NCI-H128 (cell line): ENCODE results near the gene HSPB7.
"Not testable (repeated sequence)": the region's sequence is repeated elsewhere in the genome, so short reads cannot be mapped to it uniquely, and the experiment has no call there.

Source experiments
- DNase-seq: peaks from one replicate; lab custom pipeline; 2025; ENCODE audit not compliant: unreplicated experiment; lab: John Stamatoyannopoulos, UW

Gene HSPB7

GRCh38 chr1:16023050-16023653 lies 5.3 kb upstream of the HSPB7 start:
- DNase-seq: no peak

GRCh38 chr1:16022393-16022792 lies 4.5 kb upstream of the HSPB7 start:
- no peak for DNase-seq

GRCh38 chr1:16021681-16022080 lies 3.8 kb upstream of the HSPB7 start, which contains the start of gene CLCNKA:
TSS of gene CLCNKA (plus strand) at chr1:16022036. CDS start at chr1:16022620, 584 bp downstream.
- no peak for DNase-seq

GRCh38 chr1:16020878-16021277 lies 3.0 kb upstream of the HSPB7 start:
- DNase-seq: not testable (repeated sequence)

- DNase-seq: no peak
These were observed 2.5 kb upstream of the HSPB7 start for GRCh38 chr1:16020325-16020724.

- no peak for DNase-seq
These were observed 1.9 kb upstream of the HSPB7 start for GRCh38 chr1:16019644-16020277.

GRCh38 chr1:16018749-16019643 lies 1.2 kb upstream of the HSPB7 start:
- DNase-seq: no peak

- DNase-seq: no peak
These were observed 465 bp upstream of the HSPB7 start for GRCh38 chr1:16018308-16018707.

- no peak for DNase-seq
These were observed 775 bp downstream of the HSPB7 start for GRCh38 chr1:16017076-16017460.

GRCh38 chr1:16015960-16016901 lies 1.6 kb downstream of the HSPB7 start:
- no peak for DNase-seq

- DNase-seq: no peak
These were observed 2.4 kb downstream of the HSPB7 start for GRCh38 chr1:16015491-16015890.

- DNase-seq: no peak
These were observed 3.0 kb downstream of the HSPB7 start for GRCh38 chr1:16014509-16015482.

- no peak for DNase-seq
These were observed 4.0 kb downstream of the HSPB7 start for GRCh38 chr1:16013908-16014258.

- no peak for DNase-seq
These were observed 4.5 kb downstream of the HSPB7 start for GRCh38 chr1:16013220-16013907.

- no peak for DNase-seq
These were observed 5.1 kb downstream of the HSPB7 start for GRCh38 chr1:16012590-16013219.

- no peak for DNase-seq
These were observed 5.8 kb downstream of the HSPB7 start for GRCh38 chr1:16011936-16012589.

- no peak for DNase-seq
These were observed 7.0 kb downstream of the HSPB7 start for GRCh38 chr1:16010837-16011236.

- DNase-seq: no peak
These were observed 8.2 kb downstream of the HSPB7 start for GRCh38 chr1:16009678-16010077.
